Epithelial cell of prostate (primary cell): ENCODE data around the gene KCNJ6.

Source experiments
- DNase-seq: peaks from one replicate; pipeline ENCODE4 v3.0.0-alpha.2; 2011; ENCODE audit warnings: low read depth, low spot score
- H3K27ac ChIP-seq: fragments of 450-650 bp; 2 replicates; pipeline ENCODE4 v1.5.1; 2017; ENCODE audit warnings: mild to moderate bottlenecking

Gene KCNJ6

DNA sequence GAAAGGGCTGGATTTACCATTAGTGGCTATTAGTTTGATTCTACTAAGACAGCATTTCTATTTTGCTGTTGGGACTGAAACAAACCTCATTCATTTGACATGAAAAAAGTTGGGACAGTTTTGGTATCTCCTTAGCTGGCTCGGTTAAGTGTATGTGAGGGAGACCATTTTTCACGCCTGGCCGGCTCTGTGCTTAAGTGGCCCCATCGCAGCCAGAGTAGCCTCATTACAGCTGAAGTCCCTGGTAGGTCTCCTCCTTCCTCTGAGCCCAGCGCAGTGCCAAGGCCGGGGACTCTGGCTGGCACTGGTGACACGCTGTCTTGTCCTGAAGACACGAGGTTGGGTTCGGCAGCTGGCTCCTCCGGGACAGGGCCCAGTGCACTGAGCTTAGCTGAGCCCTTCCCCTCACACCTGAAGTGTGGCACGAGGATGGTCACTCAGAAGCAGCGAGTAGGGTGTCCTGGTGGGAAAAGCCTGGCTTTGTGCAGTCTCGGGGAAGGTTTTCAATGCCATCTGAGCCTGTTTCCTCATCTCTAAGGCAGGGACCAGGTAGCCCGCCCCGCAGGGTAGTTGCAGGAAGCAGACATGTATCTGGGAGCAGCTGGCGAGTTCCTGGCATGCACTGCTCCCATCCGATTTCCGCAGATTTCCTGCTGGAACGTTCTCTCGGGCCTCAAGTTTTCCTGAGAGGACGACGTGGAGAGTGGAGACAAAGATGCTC is 353.2 kb downstream of the KCNJ6 start:
- no peak for DNase-seq
- H3K27ac ChIP-seq = peak overlapping the region; percentile 87

- DNase-seq = no peak
- no peak overlapping the region for H3K27ac ChIP-seq
Measured at GRCh38 chr21:37561941-37562919, 354.0 kb downstream of the KCNJ6 start.

GRCh38 chr21:37561506-37561905 is 354.8 kb downstream of the KCNJ6 start:
- H3K27ac ChIP-seq = no peak overlapping the region
- no peak for DNase-seq

DNA sequence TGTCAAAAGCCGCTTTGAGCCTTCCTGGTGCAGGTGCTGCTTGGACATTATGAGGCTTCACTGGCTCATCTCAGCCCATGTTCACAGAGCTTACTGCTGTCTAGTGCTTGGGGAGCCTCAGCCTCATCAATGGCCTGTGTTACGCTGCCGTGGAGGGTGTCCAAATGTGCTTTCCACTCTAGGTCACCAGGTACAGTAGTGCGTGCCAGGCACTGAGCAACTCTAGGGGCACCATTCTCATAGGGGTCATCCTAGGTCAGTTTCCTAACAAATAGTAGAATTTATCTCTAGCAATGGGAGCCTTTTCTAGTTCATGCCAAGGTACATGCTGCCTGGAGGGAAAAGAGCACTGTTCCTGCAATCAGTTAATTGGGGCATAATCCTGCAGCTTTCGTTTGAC is 355.9 kb downstream of the KCNJ6 start:
- no peak for DNase-seq
- no peak overlapping the region for H3K27ac ChIP-seq

DNA sequence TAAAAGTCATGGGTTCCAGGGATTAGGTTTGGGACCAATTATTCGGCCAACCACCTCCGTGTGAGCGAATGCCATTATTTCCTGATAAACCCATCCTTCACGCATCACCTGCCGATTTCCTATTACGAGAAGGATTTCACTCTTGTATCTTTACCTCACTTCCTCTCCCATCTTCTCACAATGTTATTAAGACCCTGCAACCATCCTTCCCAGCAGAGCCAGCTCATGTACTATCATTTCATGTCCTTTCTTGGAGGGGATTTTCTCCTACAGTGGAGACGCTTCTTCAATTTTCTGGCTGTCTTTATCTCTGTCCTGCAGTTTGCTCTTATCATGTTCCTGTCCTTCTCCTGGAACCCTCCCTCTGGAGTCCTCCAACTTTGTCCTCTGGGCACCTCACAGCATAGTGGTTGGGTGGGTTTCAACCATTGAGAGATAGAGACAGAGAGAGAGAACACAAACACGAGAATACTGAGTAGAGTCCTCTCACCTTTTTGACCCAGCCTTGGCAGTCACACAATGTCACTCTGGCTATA is 357.5 kb downstream of the KCNJ6 start:
- no peak overlapping the region for H3K27ac ChIP-seq
- no peak for DNase-seq
